ENCODE results near the gene VEGFB. TPM values are rescaled to one million over a fixed set of nuclear protein-coding genes. Genes with fewer than 3 reads are reported as not detected.

VEGFB gene
- total and polyA plus RNA-seq, 8 donors = 72.9 to 132 (median 86.6) TPM

DNA sequence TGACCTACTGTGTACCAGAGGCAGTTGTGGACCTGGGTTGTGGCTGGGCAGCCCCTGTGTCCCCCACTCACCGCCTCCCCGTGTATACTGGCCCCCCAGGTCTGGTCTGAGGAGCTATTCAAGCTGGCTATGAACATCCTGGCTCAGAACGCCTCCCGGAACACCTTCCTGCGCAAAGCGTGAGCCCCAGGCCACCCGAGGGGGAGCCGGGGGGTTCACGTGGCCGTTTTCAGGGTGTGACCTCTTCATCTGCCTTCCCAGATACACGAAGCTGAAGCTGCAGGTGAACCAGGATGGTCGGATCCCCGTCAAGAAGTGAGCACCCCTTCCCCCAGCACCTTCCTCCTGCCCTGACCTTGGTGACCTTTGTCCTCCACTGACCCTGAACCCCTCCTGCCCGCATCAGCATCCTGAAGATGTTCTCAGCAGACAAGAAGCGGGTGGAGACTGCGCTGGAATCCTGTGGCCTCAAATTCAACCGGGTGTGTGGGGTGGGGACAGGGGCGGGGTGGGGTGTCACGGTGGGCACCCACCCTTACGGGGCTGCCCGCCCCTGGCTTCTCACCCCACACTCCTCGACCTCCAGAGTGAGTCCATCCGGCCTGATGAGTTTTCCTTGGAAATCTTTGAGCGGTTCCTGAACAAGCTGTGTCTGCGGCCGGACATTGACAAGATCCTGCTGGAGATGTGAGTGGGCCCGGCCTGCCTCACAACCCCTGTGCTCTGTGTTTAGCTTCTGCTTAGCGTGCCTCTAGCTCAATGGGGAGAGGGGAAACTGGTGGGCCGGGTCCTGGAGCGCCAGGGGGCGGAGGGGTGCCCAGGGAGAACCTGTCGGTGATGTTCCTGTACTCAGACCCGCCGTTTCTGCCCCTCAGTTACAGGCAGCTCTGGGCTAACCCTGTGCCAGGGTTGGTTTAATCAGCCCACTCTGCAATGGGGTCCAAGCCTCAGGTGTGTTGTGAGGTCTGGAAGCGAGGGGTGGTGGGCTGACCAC, 21.0 kb downstream of the VEGFB start:
- intact Hi-C loops (cut with DNase I) = no loop called here
- no peaks in the 10 kb centered on the region for H3K27me3 ChIP-seq
- DNase-seq (peak in 1 of 4 donors; percentile 70), ATAC-seq (no peak)
- peaks cover 9 to 34% of the 10 kb centered on the region in 2 donors for H3K4me1 ChIP-seq
- TF ChIP-seq, protein P1, sequence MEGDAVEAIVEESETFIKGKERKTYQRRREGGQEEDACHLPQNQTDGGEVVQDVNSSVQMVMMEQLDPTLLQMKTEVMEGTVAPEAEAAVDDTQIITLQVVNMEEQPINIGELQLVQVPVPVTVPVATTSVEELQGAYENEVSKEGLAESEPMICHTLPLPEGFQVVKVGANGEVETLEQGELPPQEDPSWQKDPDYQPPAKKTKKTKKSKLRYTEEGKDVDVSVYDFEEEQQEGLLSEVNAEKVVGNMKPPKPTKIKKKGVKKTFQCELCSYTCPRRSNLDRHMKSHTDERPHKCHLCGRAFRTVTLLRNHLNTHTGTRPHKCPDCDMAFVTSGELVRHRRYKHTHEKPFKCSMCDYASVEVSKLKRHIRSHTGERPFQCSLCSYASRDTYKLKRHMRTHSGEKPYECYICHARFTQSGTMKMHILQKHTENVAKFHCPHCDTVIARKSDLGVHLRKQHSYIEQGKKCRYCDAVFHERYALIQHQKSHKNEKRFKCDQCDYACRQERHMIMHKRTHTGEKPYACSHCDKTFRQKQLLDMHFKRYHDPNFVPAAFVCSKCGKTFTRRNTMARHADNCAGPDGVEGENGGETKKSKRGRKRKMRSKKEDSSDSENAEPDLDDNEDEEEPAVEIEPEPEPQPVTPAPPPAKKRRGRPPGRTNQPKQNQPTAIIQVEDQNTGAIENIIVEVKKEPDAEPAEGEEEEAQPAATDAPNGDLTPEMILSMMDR (IDR thresholded peaks at IDR 0.05) = no peak
- no peak overlapping the region for H3K4me3 ChIP-seq
- no peak overlapping the region for H3K27ac ChIP-seq
- peaks cover 0 to 62% of the 10 kb centered on the region in 2 donors for H3K36me3 ChIP-seq
- no peaks in the 10 kb centered on the region for H3K9me3 ChIP-seq

DNA sequence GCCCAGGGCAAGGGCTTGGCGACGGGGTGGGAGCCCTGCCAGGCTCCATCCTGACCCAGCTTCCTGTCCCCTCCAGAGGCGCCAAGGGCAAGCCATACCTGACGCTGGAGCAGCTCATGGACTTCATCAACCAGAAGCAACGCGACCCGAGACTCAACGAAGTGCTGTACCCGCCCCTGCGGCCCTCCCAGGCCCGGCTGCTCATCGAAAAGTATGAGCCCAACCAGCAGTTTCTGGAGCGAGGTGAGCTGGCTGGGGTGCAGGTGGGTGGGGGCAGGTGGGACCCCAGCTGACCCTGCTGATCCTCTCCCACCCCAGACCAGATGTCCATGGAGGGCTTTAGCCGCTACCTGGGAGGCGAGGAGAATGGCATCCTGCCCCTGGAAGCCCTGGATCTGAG, 21.9 kb downstream of the VEGFB start:
- H3K4me1 ChIP-seq = peaks cover 5 to 26% of the 10 kb centered on the region in 2 donors
- DNase-seq = peak in 1 of 4 donors; percentile 62
- intact Hi-C loops (cut with DNase I) = no loop called here
- H3K4me3 ChIP-seq = no peak overlapping the region
- peaks cover 0 to 66% of the 10 kb centered on the region in 2 donors for H3K36me3 ChIP-seq
- H3K9me3 ChIP-seq = no peaks in the 10 kb centered on the region
- no peaks in the 10 kb centered on the region for H3K27me3 ChIP-seq
- ATAC-seq = no peak
- no peak overlapping the region for H3K27ac ChIP-seq
- TF ChIP-seq, protein P1 (IDR thresholded peaks at IDR 0.05) = no peak

DNA sequence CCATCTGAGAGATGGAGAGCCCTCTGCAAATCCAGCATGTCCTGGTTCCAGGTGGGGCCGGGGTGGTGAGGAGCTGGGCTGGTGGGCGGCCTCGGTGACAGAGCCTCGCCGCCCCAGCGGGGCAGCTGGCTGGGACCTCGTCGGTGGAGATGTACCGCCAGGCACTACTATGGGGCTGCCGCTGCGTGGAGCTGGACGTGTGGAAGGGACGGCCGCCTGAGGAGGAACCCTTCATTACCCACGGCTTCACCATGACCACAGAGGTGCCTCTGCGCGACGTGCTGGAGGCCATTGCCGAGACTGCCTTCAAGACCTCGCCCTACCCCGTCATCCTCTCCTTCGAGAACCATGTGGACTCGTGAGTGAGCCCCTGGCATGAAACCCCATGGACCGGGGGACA, 24.0 kb downstream of the VEGFB start:
- Histone ChIP-seq H3K4me1 (peaks cover 0 to 10% of the 10 kb centered on the region in 2 donors), H3K27ac (no peak overlapping the region), H3K4me3 (no peak overlapping the region), H3K9me3 (no peaks in the 10 kb centered on the region), H3K27me3 (no peaks in the 10 kb centered on the region), H3K36me3 (peaks cover 0 to 87% of the 10 kb centered on the region in 2 donors)
- ATAC-seq (no peak), DNase-seq (peak in 1 of 4 donors; percentile 71)
- TF ChIP-seq, protein P1 (IDR thresholded peaks at IDR 0.05) = no peak
- intact Hi-C loops (cut with DNase I) = no loop called here

DNA sequence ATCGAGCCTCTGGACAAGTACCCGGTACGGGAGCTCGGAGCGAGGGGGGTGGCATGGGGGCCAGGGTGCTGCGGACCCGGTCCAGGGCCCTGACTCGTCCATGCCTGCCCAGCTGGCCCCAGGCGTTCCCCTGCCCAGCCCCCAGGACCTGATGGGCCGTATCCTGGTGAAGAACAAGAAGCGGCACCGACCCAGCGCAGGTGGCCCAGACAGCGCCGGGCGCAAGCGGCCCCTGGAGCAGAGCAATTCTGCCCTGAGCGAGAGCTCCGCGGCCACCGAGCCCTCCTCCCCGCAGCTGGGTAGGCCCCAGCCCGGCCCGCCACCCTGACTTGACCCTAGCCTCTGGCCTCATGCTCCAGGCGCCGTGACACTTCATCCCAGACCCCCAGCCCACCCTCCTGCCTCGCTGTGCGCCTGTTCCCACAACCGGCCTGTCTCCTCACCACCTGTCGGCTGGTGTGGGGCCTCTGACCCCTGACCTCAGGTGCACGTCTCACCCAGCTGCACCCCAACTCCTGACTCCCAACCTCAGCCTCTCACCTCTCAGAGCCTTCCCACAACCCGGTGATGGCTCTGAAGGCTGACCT, 24.7 kb downstream of the VEGFB start:
- intact Hi-C loops (cut with DNase I) = no loop called here
- peaks cover 0 to 3% of the 10 kb centered on the region in 2 donors for H3K4me1 ChIP-seq
- no peaks in the 10 kb centered on the region for H3K9me3 ChIP-seq
- H3K36me3 ChIP-seq = peaks cover 0 to 94% of the 10 kb centered on the region in 2 donors
- H3K27me3 ChIP-seq = no peaks in the 10 kb centered on the region
- no peak overlapping the region for H3K27ac ChIP-seq
- no peak overlapping the region for H3K4me3 ChIP-seq
- DNase-seq (peak in 1 of 4 donors; percentile 69), ATAC-seq (no peak)
- TF ChIP-seq, protein P1 (IDR thresholded peaks at IDR 0.05) = no peak

DNA sequence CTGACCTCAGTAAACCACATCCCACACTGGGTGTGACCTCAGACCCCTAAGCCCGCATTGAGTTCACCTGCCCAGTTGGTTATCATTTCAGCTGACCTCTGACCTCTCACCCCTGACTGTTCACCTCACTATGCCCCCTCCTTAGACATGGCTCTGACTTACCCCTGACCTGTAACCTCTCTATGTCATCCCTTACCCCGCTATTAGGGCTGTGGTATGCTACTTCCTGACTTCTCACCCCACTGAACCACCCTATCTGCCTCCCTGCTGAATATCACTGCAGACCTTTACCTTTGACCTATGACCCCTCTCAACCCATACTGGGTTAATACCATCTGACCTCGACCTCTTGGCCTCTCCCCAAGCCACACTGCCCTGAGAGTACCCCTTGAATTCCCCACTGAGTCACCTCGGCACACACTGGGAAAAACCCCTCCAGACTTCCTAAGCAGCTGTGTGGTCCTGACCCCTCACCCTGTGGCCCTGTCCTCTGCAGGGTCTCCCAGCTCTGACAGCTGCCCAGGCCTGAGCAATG, 25.2 kb downstream of the VEGFB start:
- no peaks in the 10 kb centered on the region for H3K4me1 ChIP-seq
- no peaks in the 10 kb centered on the region for H3K27me3 ChIP-seq
- no peaks in the 10 kb centered on the region for H3K9me3 ChIP-seq
- intact Hi-C loops (cut with DNase I) = no loop called here
- DNase-seq = no peak
- H3K4me3 ChIP-seq = no peak overlapping the region
- TF ChIP-seq, protein P1 (IDR thresholded peaks at IDR 0.05) = no peak
- no peak for ATAC-seq
- peaks cover 0 to 95% of the 10 kb centered on the region in 2 donors for H3K36me3 ChIP-seq
- no peak overlapping the region for H3K27ac ChIP-seq
